DMS153 (cell line): ENCODE results near the gene GREM2.

ENCODE experiments used
- DNase-seq: peaks from one replicate; lab custom pipeline; 2025; lab: John Stamatoyannopoulos, UW

GREM2 gene

GRCh38 chr1:240610636-240611035 lies 1.3 kb downstream of the GREM2 start:
- DNase-seq: no peak

GRCh38 chr1:240609527-240610060 lies 2.4 kb downstream of the GREM2 start:
- DNase-seq: no peak

- DNase-seq: no peak
These were observed 3.2 kb downstream of the GREM2 start for GRCh38 chr1:240608707-240609106.

GRCh38 chr1:240607006-240607405 lies 4.9 kb downstream of the GREM2 start:
- DNase-seq: no peak

GRCh38 chr1:240602189-240602588 lies 9.8 kb downstream of the GREM2 start:
- DNase-seq: no peak

- no peak for DNase-seq
These were observed 12.1 kb downstream of the GREM2 start for GRCh38 chr1:240599830-240600229.

- no peak for DNase-seq
These were observed 12.7 kb downstream of the GREM2 start for GRCh38 chr1:240599299-240599698.

- no peak for DNase-seq
These were observed 13.5 kb downstream of the GREM2 start for GRCh38 chr1:240598216-240599001.

GRCh38 chr1:240597153-240597745 lies 14.7 kb downstream of the GREM2 start:
- no peak for DNase-seq

- no peak for DNase-seq
These were observed 16.5 kb downstream of the GREM2 start for GRCh38 chr1:240595476-240595875.

- no peak for DNase-seq
These were observed 20.4 kb downstream of the GREM2 start for GRCh38 chr1:240591564-240591963.

GRCh38 chr1:240591078-240591477 lies 20.9 kb downstream of the GREM2 start:
- no peak for DNase-seq

- DNase-seq: no peak
These were observed 22.3 kb downstream of the GREM2 start for GRCh38 chr1:240589585-240590110.

- no peak for DNase-seq
These were observed 25.9 kb downstream of the GREM2 start for GRCh38 chr1:240586006-240586405.

GRCh38 chr1:240582953-240583352 lies 29.0 kb downstream of the GREM2 start:
- no peak for DNase-seq

- DNase-seq: no peak
These were observed 32.4 kb downstream of the GREM2 start for GRCh38 chr1:240579511-240579910.

GRCh38 chr1:240577095-240577494 lies 34.9 kb downstream of the GREM2 start:
- no peak for DNase-seq

- DNase-seq: no peak
These were observed 35.8 kb downstream of the GREM2 start for GRCh38 chr1:240575981-240576662.

GRCh38 chr1:240572328-240572727 lies 39.6 kb downstream of the GREM2 start:
- DNase-seq: no peak

- no peak for DNase-seq
These were observed 40.2 kb downstream of the GREM2 start for GRCh38 chr1:240571782-240572181.

- no peak for DNase-seq
These were observed 44.9 kb downstream of the GREM2 start for GRCh38 chr1:240567066-240567465.

- DNase-seq: no peak
These were observed 49.2 kb downstream of the GREM2 start for GRCh38 chr1:240562779-240563178.
